SK-N-SH (cell line): ENCODE data around the gene PCGF1. TPM values are rescaled to one million over a fixed set of nuclear protein-coding genes. Genes with fewer than 3 reads are reported as not detected.
A peak's percentile ranks its signal among the peaks of the same experiment; 100 is the strongest.

Experiments used
- CTCF ChIA-PET: fragments of 300-600, 350-600 bp; formaldehyde crosslinking; extraction: SDS; loops from one replicate; lab custom pipeline; 2021; lab: Yijun Ruan, JAX
- POLR2A ChIA-PET: fragments of 350-600 bp; sonication (Branson Sonifier 250); formaldehyde crosslinking; extraction: SDS; loops from one replicate; lab custom pipeline; 2020; ENCODE audit warnings: antibody characterized with exemption, inconsistent platforms; lab: Yijun Ruan, JAX
- DNase-seq: peaks from one replicate; pipeline ENCODE4 v3.0.0; 2012
- H2AFZ ChIP-seq: fragments of 200-600 bp; sonication (generic); 2 replicates; pipeline ENCODE4 v1.8.1; 2016; ENCODE audit warnings: antibody characterized with exemption, mild to moderate bottlenecking, low read depth
- H3F3A ChIP-seq: fragments of 200-600 bp; sonication (generic); replicated peaks from 2 replicates; pipeline ENCODE3; 2016; ENCODE audit warnings: antibody characterized with exemption, mild to moderate bottlenecking; ENCODE audit not compliant: insufficient read depth
- H3K27ac ChIP-seq, 2 experiments: fragments of 200-500 bp in 1 of 2; fragments of 200-600 bp in 1 of 2; sonication (Bioruptor generic) in 1 of 2; sonication (generic), shearing (Covaris generic) in 1 of 2; 2 replicates each; pipeline versions ENCODE4 v1.5.1 to v1.6.1; 2014 to 2016; ENCODE audit warnings: low read depth in 2 of 2, inconsistent platforms in 1 of 2, low read length in 1 of 2, mild to moderate bottlenecking in 1 of 2, mixed read lengths in 1 of 2
- H3K27me3 ChIP-seq: fragments of 200-600 bp; sonication (generic), shearing (Covaris generic); 2 replicates; pipeline ENCODE4 v1.6.1; 2016; ENCODE audit warnings: mixed run types; ENCODE audit not compliant: insufficient read depth
- H3K36me3 ChIP-seq, 2 experiments: fragments of 200-500 bp in 1 of 2; fragments of 200-600 bp in 1 of 2; sonication (Bioruptor generic) in 1 of 2; sonication (generic) in 1 of 2; replicated peaks in 1 of 2; 2 replicates each; pipeline versions ENCODE3 to v1.5.1; 2014 to 2016; ENCODE audit warnings: low read length in 1 of 2, mild to moderate bottlenecking in 1 of 2; ENCODE audit not compliant: insufficient read depth in 2 of 2, control insufficient read depth in 1 of 2
- H3K4me1 ChIP-seq, 2 experiments: fragments of 200-500 bp in 1 of 2; fragments of 200-600 bp in 1 of 2; sonication (Bioruptor generic) in 1 of 2; sonication (generic), shearing (Covaris generic) in 1 of 2; 2 replicates each; pipeline versions ENCODE4 v1.5.1 to v1.6.1; 2014 to 2016; ENCODE audit warnings: low read depth in 1 of 2, low read length in 1 of 2, mixed run types in 1 of 2; ENCODE audit not compliant: insufficient read depth in 2 of 2, control insufficient read depth in 1 of 2
- H3K4me2 ChIP-seq: fragments of 200-600 bp; sonication (generic), shearing (Covaris generic); 2 replicates; pipeline ENCODE4 v1.6.1; 2017; ENCODE audit warnings: mixed run types
- H3K4me3 ChIP-seq, 2 experiments: fragments of 200-500 bp in 1 of 2; fragments of 200-600 bp in 1 of 2; sonication (Bioruptor generic) in 1 of 2; sonication (generic), shearing (Covaris generic) in 1 of 2; 2 replicates each; pipeline versions ENCODE4 v1.5.1 to v1.8.1; 2014 to 2016; ENCODE audit warnings: low read depth in 2 of 2, inconsistent platforms in 1 of 2, low read length in 1 of 2, mild to moderate bottlenecking in 1 of 2, mixed read lengths in 1 of 2, moderate library complexity in 1 of 2
- H3K79me2 ChIP-seq: fragments of 200-600 bp; sonication (generic); 2 replicates; pipeline ENCODE4 v1.8.1; 2017; ENCODE audit warnings: mild to moderate bottlenecking; ENCODE audit not compliant: insufficient read depth
- H3K9ac ChIP-seq: fragments of 200-600 bp; sonication (generic); 2 replicates; pipeline ENCODE4 v1.6.1; 2017; ENCODE audit warnings: mixed run types
- H3K9me2 ChIP-seq: fragments of 200-600 bp; sonication (generic); 2 replicates; pipeline ENCODE4 v1.6.1; 2017; ENCODE audit warnings: mixed run types
- H3K9me3 ChIP-seq: fragments of 200-600 bp; sonication (generic); 2 replicates; pipeline ENCODE4 v1.6.1; 2017; ENCODE audit warnings: mixed run types, mild to moderate bottlenecking, moderate library complexity
- H4K20me1 ChIP-seq: fragments of 200-600 bp; sonication (generic); 2 replicates; pipeline ENCODE4 v1.6.1; 2017; ENCODE audit warnings: mild to moderate bottlenecking, mixed run types; ENCODE audit not compliant: insufficient read depth
- CTCF ChIP-seq: fragments of 200-600 bp; sonication (generic); IDR thresholded peaks from 2 replicates; pipeline ENCODE4 v1.6.1; 2017; ENCODE audit warnings: antibody characterized with exemption, mild to moderate bottlenecking, moderate library complexity
- ELF1 ChIP-seq: IDR thresholded peaks from 2 replicates; pipeline ENCODE4 v1.4.0; 2012
- IRF3 ChIP-seq: fragments of 150-350 bp; IDR thresholded peaks from 2 replicates; pipeline ENCODE4 v1.6.1; 2016; ENCODE audit warnings: mild to moderate bottlenecking, low read depth, low read length
- MAX ChIP-seq: IDR thresholded peaks from 2 replicates; pipeline ENCODE4 v1.4.0; 2012; ENCODE audit warnings: low read depth
- MXI1 ChIP-seq: IDR thresholded peaks from 2 replicates; pipeline ENCODE4 v1.6.1; 2012; ENCODE audit warnings: mild to moderate bottlenecking, low read depth, low read length, improper control_type of control experiment
- RCOR1 ChIP-seq: fragments of 150-350 bp; IDR thresholded peaks from 2 replicates; pipeline ENCODE4 v1.6.1; 2017; ENCODE audit warnings: antibody characterized with exemption, low read length
- REST ChIP-seq: IDR thresholded peaks from 2 replicates; pipeline ENCODE4 v1.6.1; 2012; ENCODE audit warnings: mild to moderate bottlenecking, low read depth, low read length, moderate library complexity
- RXRA ChIP-seq: IDR thresholded peaks from 2 replicates; pipeline ENCODE4 v1.4.0; 2012; ENCODE audit warnings: low read depth, mild to moderate bottlenecking, borderline replicate concordance
- YY1 ChIP-seq: IDR thresholded peaks from 2 replicates; pipeline ENCODE4 v1.4.0; 2012; ENCODE audit warnings: low read depth, mild to moderate bottlenecking
- WGBS: methylation state at CpG from one replicate; pipeline ENCODE4 v1.1.6; 2017; ENCODE audit warnings: low lambda C conversion rate; 5-methylcytosine and 5-hydroxymethylcytosine counted together
- polyA plus RNA-seq, 3 experiments: library from polyadenylated mRNA; depleted of rRNA; stranded (reverse); fragments of >200 nt; gene quantifications; 2 replicates each; pipeline ENCODE4 v1.2.3, GENCODE V29; 2012

The PCGF1 gene
- polyA plus RNA-seq, 1 of the 3 experiments (the other 2 are of a cell fraction) = 44.9 TPM

DNA sequence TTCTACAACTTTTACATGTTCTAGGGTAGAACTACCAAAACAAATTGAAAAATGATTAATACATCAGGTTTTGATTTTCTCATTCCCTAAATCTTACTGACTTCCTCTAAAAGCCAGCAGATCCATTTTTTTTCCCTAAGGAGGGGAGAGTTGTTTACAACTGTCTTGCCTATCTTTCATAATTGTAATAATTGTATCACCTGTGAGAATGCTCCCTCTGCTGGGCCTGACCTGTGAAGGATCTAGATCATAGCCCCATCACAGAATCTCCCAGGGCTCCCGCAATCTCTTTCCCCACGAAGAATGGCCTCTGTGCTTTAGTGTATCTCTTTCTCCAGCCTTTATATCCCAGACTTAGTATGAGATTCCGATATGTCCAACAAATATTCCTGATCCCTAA, 37.1 kb upstream of the PCGF1 start:
- POLR2A ChIA-PET = interaction anchor here (1.6 kb wide), 1 partner anchor 72 kb away, joined by 4 read pairs; the partner anchor contains the start of gene MRPL53
- CTCF ChIA-PET = interaction anchor here (1.2 to 5.6 kb wide), 3 partner anchors 12 to 79 kb away, joined by 3 to 26 read pairs (median 7); partner anchors contain the start of gene MOGS

DNA sequence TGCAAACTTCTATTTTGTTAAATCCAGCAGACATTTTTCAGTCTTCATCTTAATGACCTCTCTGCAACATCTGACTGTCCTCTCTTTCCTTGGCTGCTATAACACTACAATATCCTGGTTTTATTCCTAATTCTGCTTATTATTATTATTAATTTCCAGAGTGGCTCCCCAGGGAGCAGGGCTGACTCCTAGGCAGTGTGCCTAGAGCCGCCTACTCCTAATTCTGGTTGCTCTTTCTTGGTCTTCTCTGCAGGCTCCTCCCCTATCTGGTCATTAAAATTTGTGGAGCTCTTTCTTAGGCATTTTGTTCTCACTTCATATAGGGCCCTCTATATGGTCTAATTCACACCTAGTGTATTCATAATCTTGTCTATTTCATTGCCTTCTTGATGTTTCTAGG, 35.5 kb upstream of the PCGF1 start:
- Histone ChIP-seq H2AFZ (no peak overlapping the region), H3K4me1 (no peaks in the 10 kb centered on the region), H3K79me2 (no peaks in the 10 kb centered on the region), H4K20me1 (no peaks in the 10 kb centered on the region), H3K27me3 (no peaks in the 10 kb centered on the region), H3K9ac (no peak overlapping the region), H3K9me3 (no peaks in the 10 kb centered on the region), H3K4me3 (no peak overlapping the region), H3K36me3 (peaks cover 3% of the 10 kb centered on the region in 2 experiments), H3K4me2 (no peak overlapping the region), H3K27ac (no peak overlapping the region), H3K9me2 (no peaks in the 10 kb centered on the region), H3F3A (peaks cover 7% of the 10 kb centered on the region)
- WGBS = 95% methylated on average over 1 of the region's 1 CpG
- ChIA-PET CTCF (interaction anchor here (1.3 to 5.6 kb wide), 2 partner anchors 10 to 41 kb away, joined by 3 to 26 read pairs; no protein-coding TSS in a partner anchor), POLR2A (no interaction called here)
- TF ChIP-seq RCOR1 = no peak
- TF ChIP-seq MAX = no peak
- no peak for TF ChIP-seq ELF1
- TF ChIP-seq RXRA = no peak
- DNase-seq = no peak

More for the DNA sequence above, 37.1 kb upstream of the PCGF1 start:
- H3K9ac ChIP-seq = no peak overlapping the region
- TF ChIP-seq CTCF (peak; percentile 13; the same call in 1 of the 2 replicates), IRF3 (no peak)
- WGBS = 94% methylated on average over 3 of the region's 3 CpGs
- peaks cover 7% of the 10 kb centered on the region for H3F3A ChIP-seq
- no peaks in the 10 kb centered on the region for H4K20me1 ChIP-seq
- H3K4me3 ChIP-seq = no peak overlapping the region
- H3K9me3 ChIP-seq = no peaks in the 10 kb centered on the region
- H3K9me2 ChIP-seq = no peaks in the 10 kb centered on the region
- H2AFZ ChIP-seq = no peak overlapping the region
- no peak overlapping the region for H3K27ac ChIP-seq
- H3K36me3 ChIP-seq = peaks cover 3% of the 10 kb centered on the region in 2 experiments
- no peaks in the 10 kb centered on the region for H3K27me3 ChIP-seq
- no peak overlapping the region for H3K4me2 ChIP-seq
- peaks cover 4% of the 10 kb centered on the region; the same call in 1 of the 2 replicates for H3K79me2 ChIP-seq
- DNase-seq = no peak
- H3K4me1 ChIP-seq = peaks cover 2 to 11% of the 10 kb centered on the region in 2 experiments; a peak in 3 of 4 replicates

GRCh38 chr2:74540291-74540690, 32.8 kb upstream of the PCGF1 start:
- Histone ChIP-seq H3K9me2 (no peaks in the 10 kb centered on the region), H3F3A (peaks cover 7% of the 10 kb centered on the region), H3K27ac (no peak overlapping the region), H3K27me3 (no peaks in the 10 kb centered on the region), H3K36me3 (peaks cover 3% of the 10 kb centered on the region in 2 experiments), H4K20me1 (no peaks in the 10 kb centered on the region), H3K9ac (no peak overlapping the region), H3K4me2 (no peak overlapping the region), H2AFZ (no peak overlapping the region), H3K79me2 (no peaks in the 10 kb centered on the region), H3K9me3 (no peaks in the 10 kb centered on the region), H3K4me1 (no peaks in the 10 kb centered on the region), H3K4me3 (no peak overlapping the region)
- TF ChIP-seq YY1 = no peak
- no peak for TF ChIP-seq REST
- TF ChIP-seq MXI1 = no peak
- TF ChIP-seq RXRA = no peak
- CTCF ChIA-PET = interaction anchor here (0.8 to 1.1 kb wide), 2 partner anchors 8 to 57 kb away, joined by 3 read pairs; partner anchors contain the start of genes CCDC142 and TTC31
- DNase-seq = no peak
- POLR2A ChIA-PET = no interaction called here
- WGBS = 91% methylated on average over 5 of the region's 5 CpGs
